ENCODE results near the gene GLDN.
"Not testable (repeated sequence)": the region's sequence is repeated elsewhere in the genome, so short reads cannot be mapped to it uniquely, and the experiment has no call there.

GLDN gene

DNA sequence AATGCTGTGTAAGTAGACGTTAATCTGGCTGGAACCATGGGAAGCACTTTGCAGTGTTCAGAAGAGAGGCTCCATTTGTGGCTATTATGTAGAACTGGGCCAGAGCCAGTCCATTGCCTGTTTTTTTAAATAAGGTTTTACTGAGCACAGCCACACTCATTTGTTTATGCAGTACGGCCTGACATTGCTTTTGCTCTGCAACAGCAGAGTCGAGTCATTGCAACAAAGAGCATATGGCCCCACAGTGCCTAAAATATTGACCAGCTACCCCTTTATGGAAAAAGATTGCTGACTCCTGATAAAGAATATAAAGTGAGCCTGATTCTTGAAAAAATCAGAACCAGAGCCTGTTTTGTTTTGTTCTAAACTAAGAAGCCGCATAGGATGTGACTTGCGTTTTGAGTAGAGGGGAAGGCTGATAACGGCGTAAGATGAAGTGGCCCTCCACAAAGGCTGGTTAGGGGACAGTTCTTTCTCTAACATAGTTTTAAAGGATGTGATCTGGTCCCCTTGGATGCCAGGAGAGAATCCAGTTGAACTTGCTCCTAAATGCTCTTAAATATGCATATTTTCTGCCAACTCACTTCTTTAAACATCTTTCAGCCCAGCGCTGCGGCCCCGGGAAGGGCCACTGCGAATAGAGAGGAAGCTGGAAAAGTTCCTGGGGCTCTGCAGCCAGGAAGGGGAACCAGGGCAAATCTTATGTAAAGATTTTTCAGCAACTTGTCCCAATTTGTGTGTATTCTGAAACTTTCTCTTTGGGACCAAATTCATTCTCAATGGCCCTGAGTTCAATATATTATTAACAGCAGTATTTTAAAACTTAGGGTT lies 64.5 kb downstream of the GLDN start:
- no peak overlapping the region for H3K4me3 ChIP-seq
- H3K36me3 ChIP-seq (ENCODE audit: insufficient read depth, low read length): no peaks in the 10 kb centered on the region
- H3K9me3 ChIP-seq (ENCODE audit: low read depth, low read length): no peaks in the 10 kb centered on the region
- DNase-seq (ENCODE audit: low read depth, low spot score): no peak
- H3K27ac ChIP-seq: no peak overlapping the region
- TF ChIP-seq FOXP2 (optimal IDR thresholded peaks at IDR 0.05; ENCODE audit: control extremely low read depth, extremely low read length, insufficient read depth): no peak
- no peak for TF ChIP-seq POLR2AphosphoS5 (IDR thresholded peaks at IDR 0.05; ENCODE audit: borderline replicate concordance, low read depth, low read length)
- no peak for TF ChIP-seq EZH2 (IDR thresholded peaks at IDR 0.05)
- H3K9ac ChIP-seq (ENCODE audit: insufficient read length): no peak overlapping the region

DNA sequence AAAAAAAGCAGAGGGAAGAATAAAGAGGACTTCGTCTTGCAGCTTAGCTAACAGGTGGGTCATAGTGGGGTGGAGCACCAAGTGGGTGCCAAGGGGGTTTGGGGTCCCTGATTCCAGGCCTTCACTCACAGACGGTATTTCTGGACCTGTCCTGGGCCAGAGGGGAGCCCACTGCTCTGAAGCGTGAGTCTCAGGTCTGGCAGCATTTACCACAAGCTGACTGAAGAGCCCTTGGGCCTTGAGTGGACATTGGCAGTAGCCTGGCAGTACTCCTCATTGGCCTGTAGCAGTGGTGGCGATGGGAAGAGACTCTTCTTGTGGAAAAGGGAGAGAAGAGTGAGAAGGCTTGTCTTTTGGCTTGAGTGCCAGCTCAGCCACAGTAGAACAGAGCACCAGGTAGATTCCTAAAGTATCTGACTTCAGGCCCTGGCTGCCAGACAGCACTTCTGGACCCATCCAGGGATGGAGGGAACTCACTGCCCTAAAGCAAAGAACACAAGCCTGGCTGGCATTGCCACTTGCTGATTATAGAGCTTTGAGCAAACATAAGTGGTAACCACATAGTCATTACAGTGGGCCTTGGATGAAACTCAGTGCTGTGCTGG lies 72.9 kb downstream of the GLDN start:
- no peak overlapping the region for H3K4me3 ChIP-seq

DNA sequence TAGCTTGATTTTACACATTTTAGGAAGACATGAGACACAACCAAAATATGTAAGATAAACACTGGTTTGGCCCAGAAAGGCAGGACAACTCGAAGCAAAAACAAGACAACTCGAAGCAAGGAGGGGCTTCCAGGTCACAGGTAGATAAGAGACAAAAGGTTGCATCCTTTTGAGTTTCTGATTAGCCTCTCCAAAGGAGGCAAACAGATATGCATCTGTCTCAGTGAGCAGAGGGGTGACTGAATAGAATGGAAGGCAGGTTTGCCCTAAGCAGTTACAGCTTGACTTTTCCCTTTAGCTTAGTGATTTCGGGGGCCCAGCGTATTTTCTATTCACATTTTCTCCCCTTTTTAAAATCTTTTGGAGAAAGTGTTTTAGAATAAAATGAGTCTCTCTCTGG lies 74.7 kb downstream of the GLDN start:
- Histone ChIP-seq H3K27ac (no peak overlapping the region), H3K9me3 (ENCODE audit: low read depth, low read length) (no peaks in the 10 kb centered on the region), H3K9ac (ENCODE audit: insufficient read length) (no peak overlapping the region), H3K4me3 (no peak overlapping the region), H3K36me3 (ENCODE audit: insufficient read depth, low read length) (no peaks in the 10 kb centered on the region)
- TF ChIP-seq EZH2 (IDR thresholded peaks at IDR 0.05): no peak
- TF ChIP-seq POLR2AphosphoS5 (IDR thresholded peaks at IDR 0.05; ENCODE audit: borderline replicate concordance, low read depth, low read length): no peak
- no peak for TF ChIP-seq FOXP2 (optimal IDR thresholded peaks at IDR 0.05; ENCODE audit: control extremely low read depth, extremely low read length, insufficient read depth)
- DNase-seq (ENCODE audit: low read depth, low spot score): no peak

More for the DNA sequence above, 72.9 kb downstream of the GLDN start:
- Histone ChIP-seq H3K36me3 (ENCODE audit: insufficient read depth, low read length) (no peaks in the 10 kb centered on the region), H3K9me3 (ENCODE audit: low read depth, low read length) (no peaks in the 10 kb centered on the region), H3K9ac (ENCODE audit: insufficient read length) (no peak overlapping the region), H3K27ac (no peak overlapping the region)
- DNase-seq (ENCODE audit: low read depth, low spot score): no peak
- TF ChIP-seq FOXP2 (optimal IDR thresholded peaks at IDR 0.05; ENCODE audit: control extremely low read depth, extremely low read length, insufficient read depth) (no peak), EZH2 (IDR thresholded peaks at IDR 0.05) (no peak), POLR2AphosphoS5 (IDR thresholded peaks at IDR 0.05; ENCODE audit: borderline replicate concordance, low read depth, low read length) (no peak)

DNA sequence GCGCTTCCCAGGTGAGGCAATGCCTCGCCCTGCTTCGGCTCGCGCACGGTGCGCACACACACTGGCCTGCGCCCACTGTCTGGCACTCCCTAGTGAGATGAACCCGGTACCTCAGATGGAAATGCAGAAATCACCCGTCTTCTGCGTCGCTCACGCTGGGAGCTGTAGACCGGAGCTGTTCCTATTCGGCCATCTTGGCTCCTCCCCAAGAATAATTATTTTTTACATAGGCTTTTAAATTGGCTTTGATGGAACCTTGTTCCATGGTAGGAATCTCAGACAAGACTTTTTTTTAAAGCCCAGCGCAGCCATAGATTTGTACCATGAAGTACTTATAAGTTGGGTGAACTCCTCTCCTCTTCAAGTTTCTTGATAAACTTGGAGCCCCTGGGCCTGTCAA lies 81.6 kb downstream of the GLDN start:
- H3K4me3 ChIP-seq; DNase-seq (ENCODE audit: low read depth, low spot score); H3K27ac ChIP-seq; H3K36me3 ChIP-seq (ENCODE audit: insufficient read depth, low read length); H3K9me3 ChIP-seq (ENCODE audit: low read depth, low read length); H3K9ac ChIP-seq (ENCODE audit: insufficient read length): not testable (repeated sequence)

DNA sequence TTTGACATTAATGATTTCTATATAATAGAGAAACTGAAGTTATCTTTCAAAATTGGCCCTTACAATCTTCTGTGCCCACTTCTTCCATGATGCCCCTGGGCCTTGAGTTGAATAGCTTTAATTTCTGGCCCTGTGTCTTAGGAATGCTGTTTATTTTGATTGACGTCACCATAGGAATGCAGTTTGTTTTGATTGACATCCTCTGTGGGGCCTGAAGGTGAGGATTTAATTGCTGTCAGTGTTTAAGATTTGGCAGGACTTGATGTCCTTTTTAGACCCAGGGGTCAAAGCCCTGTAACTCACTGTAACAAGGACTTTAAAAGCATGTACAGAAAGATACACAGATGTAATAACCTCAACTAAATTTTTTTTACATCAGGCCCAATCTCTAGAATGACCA lies 83.3 kb downstream of the GLDN start:
- no peaks in the 10 kb centered on the region for H3K9me3 ChIP-seq (ENCODE audit: low read depth, low read length)
- DNase-seq (ENCODE audit: low read depth, low spot score): no peak
- TF ChIP-seq FOXP2 (optimal IDR thresholded peaks at IDR 0.05; ENCODE audit: control extremely low read depth, extremely low read length, insufficient read depth): no peak
- TF ChIP-seq EZH2 (IDR thresholded peaks at IDR 0.05): no peak
- no peak for TF ChIP-seq POLR2AphosphoS5 (IDR thresholded peaks at IDR 0.05; ENCODE audit: borderline replicate concordance, low read depth, low read length)
- no peak overlapping the region for H3K27ac ChIP-seq
- no peaks in the 10 kb centered on the region for H3K36me3 ChIP-seq (ENCODE audit: insufficient read depth, low read length)
- H3K4me3 ChIP-seq: no peak overlapping the region
- no peak overlapping the region for H3K9ac ChIP-seq (ENCODE audit: insufficient read length)

DNA sequence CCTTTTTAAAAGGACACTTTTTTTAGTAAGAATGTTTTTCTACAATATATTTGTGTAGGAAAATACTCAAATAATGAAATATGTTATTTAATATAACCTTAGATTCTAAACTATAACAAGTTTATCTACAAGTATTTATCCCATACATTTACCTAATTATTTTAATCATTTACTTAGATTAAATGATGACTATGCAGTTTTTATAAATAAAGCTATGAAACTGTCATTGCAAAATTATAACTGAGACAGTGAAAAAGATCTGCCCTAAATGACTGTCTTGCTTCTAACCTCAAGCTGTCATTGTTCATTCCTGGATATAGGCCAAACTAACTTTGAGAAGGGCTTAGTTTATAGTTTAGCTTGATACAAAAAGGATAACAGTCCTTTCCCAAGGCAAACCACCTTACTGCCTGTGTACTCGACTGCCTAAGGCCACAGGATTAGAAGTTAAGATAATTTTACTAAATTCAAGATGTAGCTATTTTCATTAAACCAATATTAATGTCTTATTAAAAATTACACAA lies 84.1 kb downstream of the GLDN start:
- no peak overlapping the region for H3K9ac ChIP-seq (ENCODE audit: insufficient read length)
- TF ChIP-seq POLR2AphosphoS5 (IDR thresholded peaks at IDR 0.05; ENCODE audit: borderline replicate concordance, low read depth, low read length) (no peak), EZH2 (IDR thresholded peaks at IDR 0.05) (no peak), FOXP2 (optimal IDR thresholded peaks at IDR 0.05; ENCODE audit: control extremely low read depth, extremely low read length, insufficient read depth) (no peak)
- no peaks in the 10 kb centered on the region for H3K9me3 ChIP-seq (ENCODE audit: low read depth, low read length)
- no peak overlapping the region for H3K27ac ChIP-seq
- H3K36me3 ChIP-seq (ENCODE audit: insufficient read depth, low read length): no peaks in the 10 kb centered on the region
- DNase-seq (ENCODE audit: low read depth, low spot score): no peak
- H3K4me3 ChIP-seq: no peak overlapping the region

DNA sequence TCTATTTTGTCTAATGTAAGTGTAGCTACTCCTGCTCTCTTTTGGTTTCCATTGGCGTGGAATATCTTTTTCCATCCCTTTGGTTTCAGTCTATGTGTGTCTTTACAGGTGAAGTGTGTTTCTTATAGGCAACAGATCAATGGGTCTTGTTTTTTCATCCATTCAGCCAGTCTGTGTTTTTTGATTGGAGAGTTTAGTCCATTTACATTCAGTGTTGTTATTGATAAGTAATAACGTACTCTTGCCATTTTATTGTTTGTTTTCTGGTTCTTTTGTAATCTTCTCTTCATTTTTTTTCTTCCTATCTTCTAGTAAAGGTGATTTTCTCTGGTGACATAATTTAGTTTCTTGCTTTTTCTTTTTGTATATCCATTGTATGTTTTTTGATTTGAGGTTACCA lies 97.1 kb downstream of the GLDN start:
- Histone ChIP-seq H3K9me3 (ENCODE audit: low read depth, low read length) (no peaks in the 10 kb centered on the region), H3K4me3 (no peak overlapping the region), H3K9ac (ENCODE audit: insufficient read length) (no peak overlapping the region), H3K36me3 (ENCODE audit: insufficient read depth, low read length) (no peaks in the 10 kb centered on the region), H3K27ac (no peak overlapping the region)
- DNase-seq (ENCODE audit: low read depth, low spot score): no peak
- TF ChIP-seq EZH2 (IDR thresholded peaks at IDR 0.05) (no peak), FOXP2 (optimal IDR thresholded peaks at IDR 0.05; ENCODE audit: control extremely low read depth, extremely low read length, insufficient read depth) (no peak), POLR2AphosphoS5 (IDR thresholded peaks at IDR 0.05; ENCODE audit: borderline replicate concordance, low read depth, low read length) (no peak)

DNA sequence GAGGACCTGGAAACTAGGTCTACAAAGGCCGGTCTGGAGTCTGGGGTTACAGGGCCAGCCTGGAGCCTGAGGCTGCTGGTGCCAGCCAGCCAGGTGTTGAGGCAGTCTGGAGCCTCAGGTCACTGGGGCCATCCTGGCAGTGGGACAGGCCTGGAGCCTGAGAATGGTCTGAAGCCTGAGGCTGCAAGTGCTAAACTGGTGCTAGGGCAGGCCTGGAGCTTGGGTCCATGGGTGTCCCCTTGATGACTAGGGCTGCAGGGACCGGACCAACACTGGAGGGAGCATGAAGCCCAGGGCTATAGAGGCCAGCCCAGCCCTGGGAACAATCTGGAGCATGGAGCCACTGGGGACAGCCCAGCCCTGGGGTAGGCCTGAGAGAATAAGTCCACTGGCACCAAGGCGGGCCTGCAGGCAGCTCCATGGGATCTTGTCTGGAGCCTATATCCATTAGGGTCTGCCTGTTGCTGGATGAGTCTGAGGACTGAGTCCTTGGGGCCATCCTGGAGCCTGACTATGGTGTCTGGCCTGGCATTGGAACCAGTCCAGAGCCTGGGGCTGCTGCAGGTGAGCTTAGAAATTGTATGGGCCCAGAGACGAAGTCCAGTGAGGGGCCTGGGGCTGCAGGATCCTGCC lies 101.9 kb downstream of the GLDN start:
- Histone ChIP-seq H3K36me3 (ENCODE audit: insufficient read depth, low read length) (peaks cover 40% of the 10 kb centered on the region), H3K9me3 (ENCODE audit: low read depth, low read length) (no peaks in the 10 kb centered on the region), H3K4me3 (no peak overlapping the region), H3K27ac (no peak overlapping the region), H3K9ac (ENCODE audit: insufficient read length) (no peak overlapping the region)
- no peak for DNase-seq (ENCODE audit: low read depth, low spot score)
- TF ChIP-seq FOXP2 (optimal IDR thresholded peaks at IDR 0.05; ENCODE audit: control extremely low read depth, extremely low read length, insufficient read depth) (no peak), EZH2 (IDR thresholded peaks at IDR 0.05) (no peak), POLR2AphosphoS5 (IDR thresholded peaks at IDR 0.05; ENCODE audit: borderline replicate concordance, low read depth, low read length) (no peak)
